Mesothelial cell of epicardium (in vitro differentiated cells): ENCODE results near the gene P3H3. TPM values are rescaled to one million over a fixed set of nuclear protein-coding genes. Genes with fewer than 3 reads are reported as not detected.

ENCODE experiments used
- DNase-seq, 2 experiments: peaks; one replicate each; pipeline ENCODE4 v3.0.0; 2021; ENCODE audit warnings: low spot score in 2 of 2; ENCODE audit not compliant: unreplicated experiment in 2 of 2
- H3K27ac Mint-ChIP-seq: 2 replicates; pipeline ENCODE4 v1.8.0; 2021; ENCODE audit warnings: mixed read lengths
- H3K27me3 Mint-ChIP-seq: 2 replicates; pipeline ENCODE4 v1.8.0; 2021; ENCODE audit warnings: low read depth, mixed read lengths
- H3K36me3 Mint-ChIP-seq: 2 replicates; pipeline ENCODE4 v1.8.0; 2021; ENCODE audit warnings: mixed read lengths
- H3K4me1 Mint-ChIP-seq: 2 replicates; pipeline ENCODE4 v1.8.0; 2021; ENCODE audit warnings: mixed read lengths
- H3K4me3 Mint-ChIP-seq: 2 replicates; pipeline ENCODE4 v1.8.0; 2021; ENCODE audit warnings: mild to moderate bottlenecking, moderate library complexity, mixed read lengths
- H3K9me3 Mint-ChIP-seq: 2 replicates; pipeline ENCODE4 v1.8.0; 2021; ENCODE audit warnings: mixed read lengths
- CTCF ChIP-seq: fragments of 200-600 bp; sonication (generic); IDR thresholded peaks from one replicate; pipeline ENCODE4 v1.5.0; 2021; ENCODE audit warnings: antibody characterized with exemption; ENCODE audit not compliant: unreplicated experiment
- total RNA-seq: library from RNA; stranded (reverse); gene quantifications from 3 replicates; pipeline ENCODE4 v1.2.1, GENCODE V29; 2021

The P3H3 gene
- total RNA-seq, 1 donor from 2014 or later, result 83.8 TPM

GRCh38 chr12:6822426-6823135, 5.6 kb upstream of the P3H3 start:
- H3K9me3 Mint-ChIP-seq, result no peaks in the 10 kb centered on the region
- H3K27ac Mint-ChIP-seq, result no peak overlapping the region
- no peaks in the 10 kb centered on the region for H3K36me3 Mint-ChIP-seq
- no peak for DNase-seq
- peaks cover 60% of the 10 kb centered on the region for H3K4me1 Mint-ChIP-seq
- H3K4me3 Mint-ChIP-seq, result peak overlapping the region; percentile 75
- peaks cover 14% of the 10 kb centered on the region for H3K27me3 Mint-ChIP-seq
- no peak for TF ChIP-seq CTCF

GRCh38 chr12:6823182-6824084, 4.8 kb upstream of the P3H3 start:
- Mint-ChIP-seq H3K36me3 (no peaks in the 10 kb centered on the region), H3K4me1 (peaks cover 61% of the 10 kb centered on the region), H3K4me3 (no peak overlapping the region), H3K27me3 (peaks cover 14% of the 10 kb centered on the region), H3K27ac (no peak overlapping the region), H3K9me3 (no peaks in the 10 kb centered on the region)
- no peak for DNase-seq
- TF ChIP-seq CTCF, result no peak

GRCh38 chr12:6824085-6824775, 4.0 kb upstream of the P3H3 start:
- Mint-ChIP-seq H3K36me3 (no peaks in the 10 kb centered on the region), H3K4me1 (peaks cover 57% of the 10 kb centered on the region), H3K4me3 (no peak overlapping the region), H3K27ac (no peak overlapping the region), H3K27me3 (peaks cover 14% of the 10 kb centered on the region), H3K9me3 (no peaks in the 10 kb centered on the region)
- TF ChIP-seq CTCF, result no peak
- no peak for DNase-seq

GRCh38 chr12:6824901-6825381, 3.3 kb upstream of the P3H3 start:
- no peak for DNase-seq
- H3K4me3 Mint-ChIP-seq, result peak overlapping the region; percentile 58

More at GRCh38 chr12:6824901-6825381, 3.3 kb upstream of the P3H3 start:
- no peak for TF ChIP-seq CTCF
- Mint-ChIP-seq H3K36me3 (no peaks in the 10 kb centered on the region), H3K27me3 (peaks cover 14% of the 10 kb centered on the region), H3K9me3 (no peaks in the 10 kb centered on the region), H3K27ac (peak overlapping the region; percentile 17), H3K4me1 (peaks cover 55% of the 10 kb centered on the region)
